Naive thymus-derived CD4-positive, alpha-beta T cell (primary cell): ENCODE results near the gene ARMC7. TPM values are rescaled to one million over a fixed set of nuclear protein-coding genes. Genes with fewer than 3 reads are reported as not detected.

Experiments
- ATAC-seq: fragments of 150-1000 bp; cut with Tn5 transposase; 2 replicates; pipeline ENCODE4 v1.10.0; 2021; ENCODE audit warnings: mild to moderate bottlenecking, moderate library complexity
- CTCF ChIA-PET: fragments of 350-600 bp; sonication (Branson Sonifier 250); formaldehyde crosslinking; loops from one replicate; lab custom pipeline; 2021; ENCODE audit warnings: antibody characterized with exemption; lab: Charles Lee
- POLR2A ChIA-PET: fragments of 350-600 bp; sonication (Branson Sonifier 250); formaldehyde crosslinking; loops from one replicate; lab custom pipeline; 2021; ENCODE audit warnings: antibody characterized with exemption, inconsistent platforms; lab: Charles Lee
- DNase-seq, 9 donors: peaks; one replicate each; pipeline versions ENCODE4 v3.0.0 to v3.0.0-alpha.2; 2020 to 2022; ENCODE audit warnings: mixed read lengths in 1 of 9
- H3K27ac ChIP-seq: one replicate; pipeline ENCODE4 v1.7.0; 2013; ENCODE audit warnings: mild to moderate bottlenecking, low read depth, low read length, moderate library complexity
- H3K27me3 ChIP-seq, 2 donors: one replicate each; pipeline ENCODE4 v1.7.0; 2013; ENCODE audit warnings: low read length in 2 of 2, mild to moderate bottlenecking in 2 of 2, moderate library complexity in 2 of 2; ENCODE audit not compliant: control insufficient read depth in 2 of 2, insufficient read depth in 2 of 2
- H3K36me3 ChIP-seq, 3 experiments: 1 replicate in 2 of 3; 2 replicates in 1 of 3; pipeline ENCODE4 v1.7.0; 2013; ENCODE audit warnings: low read length in 3 of 3, mild to moderate bottlenecking in 3 of 3, moderate library complexity in 1 of 3; ENCODE audit not compliant: insufficient read depth in 3 of 3, control insufficient read depth in 2 of 3
- H3K4me1 ChIP-seq, 2 donors: one replicate each; pipeline ENCODE4 v1.7.0; 2013; ENCODE audit warnings: low read length in 2 of 2, mild to moderate bottlenecking in 2 of 2, moderate library complexity in 1 of 2; ENCODE audit not compliant: control insufficient read depth in 2 of 2, insufficient read depth in 2 of 2
- H3K4me3 ChIP-seq: 2 replicates; pipeline ENCODE4 v1.7.0; 2013; ENCODE audit warnings: mild to moderate bottlenecking, low read length
- H3K9me3 ChIP-seq, 3 experiments: 1 replicate in 2 of 3; 2 replicates in 1 of 3; pipeline ENCODE4 v1.7.0; 2013; ENCODE audit warnings: low read length in 3 of 3; ENCODE audit not compliant: control insufficient read depth in 2 of 3
- H3K27ac Mint-ChIP-seq, 9 donors: one replicate each; pipeline ENCODE4 v1.8.0; 2020 to 2022; ENCODE audit warnings: mixed read lengths in 9 of 9, mild to moderate bottlenecking in 8 of 9, moderate library complexity in 5 of 9, inconsistent platforms in 2 of 9
- H3K27me3 Mint-ChIP-seq, 5 donors: one replicate each; pipeline ENCODE4 v1.8.0; 2021 to 2022; ENCODE audit warnings: mixed read lengths in 5 of 5, mild to moderate bottlenecking in 1 of 5
- H3K36me3 Mint-ChIP-seq, 5 donors: one replicate each; pipeline ENCODE4 v1.8.0; 2020 to 2022; ENCODE audit warnings: mixed read lengths in 5 of 5, mild to moderate bottlenecking in 3 of 5, inconsistent platforms in 1 of 5
- H3K4me1 Mint-ChIP-seq, 7 donors: one replicate each; pipeline ENCODE4 v1.8.0; 2020 to 2022; ENCODE audit warnings: mixed read lengths in 7 of 7, mild to moderate bottlenecking in 3 of 7, inconsistent platforms in 1 of 7
- H3K4me3 Mint-ChIP-seq, 10 donors: one replicate each; pipeline ENCODE4 v1.8.0; 2020 to 2022; ENCODE audit warnings: mild to moderate bottlenecking in 10 of 10, mixed read lengths in 10 of 10, moderate library complexity in 6 of 10, inconsistent platforms in 2 of 10
- H3K9me3 Mint-ChIP-seq, 11 donors: one replicate each; pipeline ENCODE4 v1.8.0; 2020 to 2022; ENCODE audit warnings: mixed read lengths in 11 of 11, mild to moderate bottlenecking in 4 of 11, inconsistent platforms in 1 of 11, moderate library complexity in 1 of 11
- intact Hi-C, 2 donors: fragments of 100-400 bp; cut with micrococcal nuclease; formaldehyde crosslinking; loops; one replicate each; pipeline ENCODE4 v1.15.1; 2023
- polyA plus RNA-seq, 2 donors: library from polyadenylated mRNA; unstranded; fragments of 300-500 nt; fragmentation: Illumina TruSeq; gene quantifications; one replicate each; pipeline ENCODE4 v1.2.3, GENCODE V29; 2021
- total RNA-seq, 6 experiments: library from RNA in 5 of 6; stranded (reverse) in 5 of 6; gene quantifications; 1 replicate in 5 of 6; 2 replicates in 1 of 6; pipeline ENCODE4 v1.2.3 and lab custom pipeline; 2021 to 2026

Gene ARMC7
- total and polyA plus RNA-seq, 7 experiments from 2014 or later, result 1.8 to 18.9 (median 10.5) TPM

DNA sequence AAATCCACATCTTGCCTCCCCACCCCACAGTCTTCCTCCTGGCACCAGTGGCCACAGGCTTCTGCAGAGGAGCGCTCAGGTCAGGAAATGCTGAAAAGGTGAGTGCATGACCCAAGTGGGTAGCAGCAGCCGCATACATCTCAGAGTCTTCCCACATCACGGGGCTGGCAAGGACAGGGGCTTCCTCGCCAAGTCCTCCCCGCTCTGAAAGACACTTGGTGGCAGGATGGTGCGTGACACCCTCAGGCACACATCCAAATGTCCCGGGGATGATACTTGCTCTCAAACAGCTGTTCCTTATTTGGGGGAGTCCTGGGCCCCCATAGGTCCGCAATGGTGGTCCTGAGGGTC lies 30.8 kb upstream of the ARMC7 start:
- Mint-ChIP-seq H3K4me3 (no peak overlapping the region), H3K4me1 (peaks cover 10 to 24% (median 13%) of the 10 kb centered on the region in 7 donors), H3K36me3 (no peaks in the 10 kb centered on the region), H3K9me3 (no peaks in the 10 kb centered on the region), H3K27me3 (peaks cover 0 to 3% (median 0%) of the 10 kb centered on the region in 5 donors), H3K27ac (peak overlapping the region in 2 of 9 donors; percentile 25 to 38)
- ATAC-seq, result no peak
- H3K27me3 ChIP-seq, result no peaks in the 10 kb centered on the region
- H3K4me3 ChIP-seq, result no peak overlapping the region
- H3K27ac ChIP-seq, result no peak overlapping the region
- H3K36me3 ChIP-seq, result no peaks in the 10 kb centered on the region
- DNase-seq, result no peak
- intact Hi-C loops, result no loop called here
- CTCF ChIA-PET, result interaction anchor here (1.4 kb wide), 1 partner anchor 12 kb away, joined by 4 read pairs; no protein-coding TSS in a partner anchor
- POLR2A ChIA-PET, result interaction anchor here (0.5 to 1.2 kb wide), 2 partner anchors 9 to 59 kb away, joined by 3 to 5 read pairs; partner anchors contain the start of gene SLC16A5
- H3K4me1 ChIP-seq, result peaks cover 0 to 18% of the 10 kb centered on the region in 2 donors
- no peaks in the 10 kb centered on the region for H3K9me3 ChIP-seq

DNA sequence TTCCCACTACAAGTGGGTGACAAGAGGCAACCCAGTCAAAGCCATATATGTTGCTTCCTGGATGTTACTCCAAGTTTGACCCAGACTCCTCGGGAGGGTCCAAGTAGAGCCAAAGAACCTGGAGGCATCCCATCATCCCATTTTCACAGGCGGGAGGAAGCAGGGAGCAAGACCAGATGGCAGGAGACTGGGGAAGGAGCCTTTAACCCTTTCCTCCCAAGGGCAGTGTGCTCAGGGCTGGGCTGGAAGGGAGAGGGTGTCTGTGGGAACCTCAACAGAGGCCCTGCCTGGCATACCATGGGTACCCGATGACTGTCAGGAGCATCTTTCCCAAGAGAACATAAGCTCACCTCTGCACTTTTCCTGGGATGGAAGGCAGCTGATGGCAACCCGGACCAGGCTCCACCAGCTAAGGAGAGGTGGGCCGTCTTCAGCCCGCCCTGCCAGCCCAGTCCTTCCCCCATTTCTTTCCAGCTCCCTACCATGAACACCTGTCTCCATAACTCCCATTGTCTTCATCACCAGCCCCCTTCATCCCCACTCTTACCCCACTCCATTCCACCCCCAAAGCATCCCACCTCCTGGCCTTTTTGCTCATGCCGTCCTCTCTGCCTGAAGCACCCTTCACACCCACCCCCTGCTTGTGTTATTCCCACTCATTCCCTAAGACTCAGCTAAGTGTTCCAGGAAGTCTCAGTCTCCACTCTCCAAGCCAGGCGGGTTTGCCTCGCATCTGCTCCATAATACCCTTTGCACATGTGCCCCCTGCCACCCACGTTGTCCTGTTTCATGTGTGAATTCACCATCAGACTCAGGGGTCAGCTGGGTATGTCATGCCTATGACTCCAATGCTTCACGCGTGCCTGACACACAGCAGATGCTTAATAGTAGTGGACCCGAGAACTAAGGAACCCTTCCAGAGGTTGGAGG lies 27.9 kb upstream of the ARMC7 start:
- H3K27ac ChIP-seq, result no peak overlapping the region
- H3K36me3 ChIP-seq, result no peaks in the 10 kb centered on the region
- ChIA-PET POLR2A (interaction anchor here (0.9 to 1.2 kb wide), 4 partner anchors 9 to 26 kb away, joined by 3 to 4 read pairs (median 3); no protein-coding TSS in a partner anchor), CTCF (interaction anchor here (0.6 to 1.6 kb wide), 4 partner anchors 11 to 120 kb away, joined by 3 to 8 read pairs (median 4); no protein-coding TSS in a partner anchor)
- ATAC-seq (no peak), DNase-seq (no peak)
- peak overlapping the region in 4 of 9 donors; percentile 33 to 77 (median 66) for H3K27ac Mint-ChIP-seq
- no peaks in the 10 kb centered on the region for H3K27me3 ChIP-seq
- H3K36me3 Mint-ChIP-seq, result no peaks in the 10 kb centered on the region
- peaks cover 0 to 3% (median 0%) of the 10 kb centered on the region in 5 donors for H3K27me3 Mint-ChIP-seq
- peaks cover 19 to 34% (median 28%) of the 10 kb centered on the region in 7 donors for H3K4me1 Mint-ChIP-seq
- no peak overlapping the region for H3K4me3 ChIP-seq
- peaks cover 0 to 23% of the 10 kb centered on the region in 2 donors for H3K4me1 ChIP-seq
- no peaks in the 10 kb centered on the region for H3K9me3 ChIP-seq
- intact Hi-C loops, result no loop called here
- H3K9me3 Mint-ChIP-seq, result peaks cover 0 to 2% (median 0%) of the 10 kb centered on the region in 11 donors
- H3K4me3 Mint-ChIP-seq, result no peak overlapping the region

DNA sequence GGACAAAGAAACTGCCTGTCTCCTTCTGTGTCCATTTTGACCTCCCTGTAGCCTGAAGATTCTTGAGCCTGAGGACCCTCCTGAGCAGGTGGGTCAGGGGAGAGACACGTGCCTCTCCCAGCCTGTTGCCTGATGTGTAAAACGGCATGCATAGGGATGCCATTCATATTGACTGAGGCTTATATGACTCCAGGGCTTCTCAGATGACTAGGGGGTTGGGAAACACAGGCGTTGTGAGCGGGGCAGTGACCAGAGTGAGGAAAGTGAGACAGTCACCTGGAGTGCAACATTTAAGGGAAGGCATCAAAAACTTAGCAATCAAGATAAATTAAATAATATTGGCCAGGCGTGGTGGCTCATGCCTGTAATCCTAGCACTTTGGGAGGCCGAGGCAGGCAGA lies 27.1 kb upstream of the ARMC7 start:
- CTCF ChIA-PET, result interaction anchor here (1.6 kb wide), 1 partner anchor 119 kb away, joined by 3 read pairs; no protein-coding TSS in a partner anchor
- no peaks in the 10 kb centered on the region for H3K36me3 Mint-ChIP-seq

DNA sequence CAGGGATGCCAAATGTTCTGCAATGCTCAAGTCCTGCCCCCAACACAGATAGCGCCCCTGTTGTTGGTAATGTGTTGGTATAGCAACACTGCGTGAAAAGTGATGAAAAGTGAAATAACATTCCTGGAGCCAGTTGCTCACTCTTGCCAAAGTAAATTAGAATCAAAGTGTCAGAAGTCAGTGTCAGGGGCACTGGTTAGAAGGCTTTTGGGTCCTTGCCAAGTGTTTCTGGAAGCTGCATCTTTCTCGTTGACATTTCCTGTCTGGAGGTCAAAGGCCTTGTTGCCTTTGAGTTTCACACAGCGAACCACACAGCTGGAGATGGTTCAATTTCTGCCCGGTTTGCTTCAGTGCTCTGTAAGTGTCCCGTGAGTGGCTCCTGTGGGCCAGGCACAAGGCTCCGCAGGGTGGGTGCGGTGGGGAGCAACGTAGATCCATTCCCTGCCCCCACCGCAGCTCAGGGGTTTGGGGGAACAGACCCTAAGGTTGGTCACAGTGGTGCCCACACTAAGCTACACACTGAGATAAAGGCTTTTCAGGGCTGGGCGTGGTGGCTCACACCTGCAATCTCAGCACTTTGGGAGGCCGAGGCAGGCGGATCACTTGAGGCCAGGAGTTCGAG lies 25.6 kb upstream of the ARMC7 start:
- H3K36me3 Mint-ChIP-seq, result no peaks in the 10 kb centered on the region
- peaks cover 0 to 3% (median 0%) of the 10 kb centered on the region in 5 donors for H3K27me3 Mint-ChIP-seq
- H3K27ac Mint-ChIP-seq, result peak overlapping the region; percentile 7 to 87 (median 85)
- no peaks in the 10 kb centered on the region for H3K36me3 ChIP-seq
- no peaks in the 10 kb centered on the region for H3K9me3 ChIP-seq
- peaks cover 6 to 25% of the 10 kb centered on the region in 2 donors for H3K4me1 ChIP-seq
- POLR2A ChIA-PET, result interaction anchor here (0.8 to 1.9 kb wide), 6 partner anchors 16 to 72 kb away, joined by 3 to 4 read pairs (median 3); partner anchors contain the start of genes ARMC7 and MRPL58
- peaks cover 29 to 45% (median 38%) of the 10 kb centered on the region in 7 donors for H3K4me1 Mint-ChIP-seq
- H3K4me3 ChIP-seq, result no peak overlapping the region
- H3K27ac ChIP-seq, result peak overlapping the region; percentile 45
- ATAC-seq, result no peak
- CTCF ChIA-PET, result interaction anchor here (1.8 kb wide), 1 partner anchor 30 kb away, joined by 5 read pairs; no protein-coding TSS in a partner anchor
- DNase-seq, result peak in 7 of 9 donors; percentile 54 to 79 (median 70)
- intact Hi-C loops, result no loop called here
- H3K9me3 Mint-ChIP-seq, result peaks cover 0 to 2% (median 0%) of the 10 kb centered on the region in 11 donors
- H3K4me3 Mint-ChIP-seq, result peak overlapping the region in 9 of 10 donors; percentile 3 to 63 (median 48)
- H3K27me3 ChIP-seq, result no peaks in the 10 kb centered on the region

More for the DNA sequence above, 27.1 kb upstream of the ARMC7 start:
- peak overlapping the region in 1 of 10 donors; percentile 20 for H3K4me3 Mint-ChIP-seq
- ATAC-seq, result no peak
- no peak for DNase-seq
- H3K4me1 ChIP-seq, result peaks cover 0 to 24% of the 10 kb centered on the region in 2 donors
- intact Hi-C loops, result no loop called here
- no peak overlapping the region for H3K27ac ChIP-seq
- H3K27ac Mint-ChIP-seq, result peak overlapping the region in 4 of 9 donors; percentile 42 to 79 (median 74)
- H3K9me3 ChIP-seq, result no peaks in the 10 kb centered on the region
- no peaks in the 10 kb centered on the region for H3K36me3 ChIP-seq
- H3K4me3 ChIP-seq, result no peak overlapping the region
- H3K27me3 Mint-ChIP-seq, result peaks cover 0 to 3% (median 0%) of the 10 kb centered on the region in 5 donors
- peaks cover 0 to 2% (median 0%) of the 10 kb centered on the region in 11 donors for H3K9me3 Mint-ChIP-seq
- POLR2A ChIA-PET, result interaction anchor here (1.1 to 1.2 kb wide), 2 partner anchors 11 to 25 kb away, joined by 3 read pairs; no protein-coding TSS in a partner anchor
- H3K4me1 Mint-ChIP-seq, result peaks cover 22 to 36% (median 33%) of the 10 kb centered on the region in 7 donors
- no peaks in the 10 kb centered on the region for H3K27me3 ChIP-seq

DNA sequence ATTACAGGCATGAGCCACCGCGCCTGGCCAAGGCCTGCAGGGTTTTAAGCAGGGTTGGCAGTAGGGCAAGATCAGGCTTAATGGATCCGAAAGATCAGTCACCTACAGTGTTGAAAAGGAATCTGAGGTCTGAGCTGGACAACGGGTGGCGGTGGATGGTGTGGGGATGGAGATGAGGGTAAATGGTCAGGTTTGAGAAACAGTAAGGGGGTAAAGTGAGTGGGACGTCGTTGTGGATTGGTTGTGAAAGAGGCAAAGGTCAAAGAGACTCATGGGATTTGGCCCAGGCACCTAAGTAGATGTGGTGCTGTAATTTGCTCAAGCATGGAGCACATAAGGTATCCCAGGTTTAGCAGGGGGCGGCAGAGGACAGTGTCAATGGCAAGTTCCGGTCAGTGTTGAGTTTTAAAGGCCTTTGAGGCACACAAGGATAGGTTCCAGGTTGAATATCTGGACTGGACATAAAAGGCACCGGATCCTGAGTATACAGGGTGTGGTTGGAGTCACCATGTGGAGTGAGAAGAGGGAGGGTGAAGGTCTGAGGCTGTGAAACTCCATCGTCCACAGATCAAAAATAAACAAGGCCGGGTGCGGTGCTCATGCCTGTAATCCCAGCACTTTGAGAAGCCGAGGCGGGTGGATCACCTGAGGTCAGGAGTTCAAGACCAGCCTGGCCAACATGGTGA lies 23.1 kb upstream of the ARMC7 start:
- Mint-ChIP-seq H3K4me3 (peak overlapping the region; percentile 46 to 90 (median 83)), H3K27me3 (peaks cover 0 to 3% (median 0%) of the 10 kb centered on the region in 5 donors), H3K4me1 (peaks cover 48 to 66% (median 53%) of the 10 kb centered on the region in 7 donors), H3K9me3 (peaks cover 0 to 2% (median 0%) of the 10 kb centered on the region in 11 donors), H3K27ac (peak overlapping the region; percentile 1 to 93 (median 89)), H3K36me3 (no peaks in the 10 kb centered on the region)
- no peaks in the 10 kb centered on the region for H3K27me3 ChIP-seq
- DNase-seq (no peak), ATAC-seq (no peak)
- POLR2A ChIA-PET, result interaction anchor here (1.1 to 3.4 kb wide), 7 partner anchors 10 to 39 kb away, joined by 3 to 20 read pairs (median 7); partner anchors contain the start of genes ARMC7, ATP5PD and KCTD2
- H3K36me3 ChIP-seq, result no peaks in the 10 kb centered on the region
- H3K27ac ChIP-seq, result no peak overlapping the region
- CTCF ChIA-PET, result no interaction called here
- intact Hi-C loops, result loop anchor here in 1 of 2 donors (2.0 to 5.0 kb wide), 3 partner anchors 22 to 52 kb away; partner anchors contain the start of genes ARMC7, ATP5PD and KCTD2
- peaks cover 6 to 29% of the 10 kb centered on the region in 2 donors for H3K4me1 ChIP-seq
- H3K4me3 ChIP-seq, result no peak overlapping the region
- no peaks in the 10 kb centered on the region for H3K9me3 ChIP-seq
